GM12873 (cell line): ENCODE measurements around the gene CEP170.

Experiments
- CTCF ChIP-seq: IDR thresholded peaks from 2 replicates; pipeline ENCODE4 v1.5.1; 2012; ENCODE audit warnings: low read depth, mild to moderate bottlenecking, moderate library complexity, low read length, control low read depth; ENCODE audit not compliant: insufficient read depth; ENCODE audit errors: missing control alignments

Gene CEP170

GRCh38 chr1:243233908-243234307 lies 21.2 kb downstream of the CEP170 start:
- TF ChIP-seq CTCF = no peak

DNA sequence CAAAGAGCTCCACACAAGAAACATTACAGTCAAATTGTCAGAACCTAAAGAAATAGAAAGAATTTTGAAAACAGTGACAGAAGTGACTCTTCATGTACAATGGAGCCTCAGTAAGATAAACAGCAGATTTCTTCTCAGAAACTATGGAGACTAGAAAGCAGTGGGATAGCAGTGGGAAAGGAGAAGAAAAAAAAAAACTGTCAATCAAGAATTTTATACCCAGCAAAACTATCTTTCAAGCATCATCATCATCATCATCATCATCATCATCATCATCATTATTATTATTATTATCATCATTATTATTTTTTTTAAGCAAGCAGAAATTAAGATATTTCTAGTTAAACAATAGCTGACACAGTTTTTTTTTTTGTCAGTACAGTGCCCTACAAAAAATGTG lies 24.2 kb downstream of the CEP170 start:
- TF ChIP-seq CTCF = no peak

DNA sequence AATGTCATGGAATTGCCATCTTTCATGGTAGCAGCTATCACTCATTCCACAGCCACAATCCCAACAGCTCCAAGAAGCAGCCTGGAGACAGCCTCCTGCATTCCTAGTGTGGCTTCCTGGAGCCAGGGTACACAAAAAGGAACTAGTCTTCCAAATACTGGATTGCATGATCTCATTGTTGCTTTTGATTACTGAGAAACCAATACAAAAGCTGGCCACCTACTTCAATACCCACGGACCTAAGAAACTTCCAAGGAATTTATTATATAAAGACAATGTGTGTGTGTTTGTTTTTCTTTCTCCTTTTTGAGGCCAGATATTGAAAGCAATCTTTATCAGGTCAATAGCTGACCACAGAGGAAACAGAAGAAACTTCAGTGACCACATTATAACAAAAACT lies 25.6 kb downstream of the CEP170 start:
- TF ChIP-seq CTCF = no peak

DNA sequence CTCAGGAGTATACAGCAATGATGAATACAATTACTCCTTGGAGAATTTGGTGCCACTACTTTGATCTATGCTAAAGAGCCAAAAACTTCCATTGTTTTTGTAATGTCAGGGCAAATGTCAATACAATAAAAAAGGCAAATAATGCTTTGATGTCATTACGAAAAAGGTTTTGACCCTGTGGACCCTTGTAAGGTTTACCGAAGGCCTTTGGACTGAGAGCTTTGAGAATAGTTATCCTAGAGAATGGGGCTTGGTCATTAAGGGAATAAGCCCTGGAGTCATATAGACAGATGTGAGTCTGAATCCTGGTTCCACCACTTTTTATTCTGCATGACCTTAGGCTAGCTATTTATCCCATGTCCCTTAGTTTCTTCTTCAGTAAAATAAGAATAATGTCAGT lies 27.5 kb downstream of the CEP170 start:
- TF ChIP-seq CTCF = no peak

DNA sequence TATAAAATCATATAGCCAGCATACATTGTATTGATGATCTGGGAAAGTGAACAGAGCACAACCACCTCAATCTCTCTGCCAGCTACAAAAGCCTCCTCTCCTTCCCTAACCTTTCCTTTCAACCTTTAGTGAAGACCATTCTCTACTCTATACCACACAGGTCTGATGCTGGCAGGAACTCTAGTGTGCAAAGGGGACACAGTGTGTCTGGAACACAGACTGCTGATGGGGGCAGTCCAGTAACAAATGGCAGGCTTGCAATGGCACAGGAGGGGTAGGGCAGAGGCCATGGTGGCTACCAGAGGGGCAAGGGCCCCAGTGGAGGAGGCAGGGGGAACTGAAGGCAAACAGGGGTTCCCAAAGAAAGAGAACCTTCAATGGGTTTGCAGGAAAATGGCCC lies 37.0 kb downstream of the CEP170 start:
- TF ChIP-seq CTCF = no peak

- no peak for TF ChIP-seq CTCF
Observed at GRCh38 chr1:243217349-243217748, 37.7 kb downstream of the CEP170 start.

- TF ChIP-seq CTCF = no peak
Observed at GRCh38 chr1:243216741-243217140, 38.3 kb downstream of the CEP170 start.
